Parathyroid adenoma (tissue), 2 donors: ENCODE data around the gene APBA2.

Experiments
- H2AFZ ChIP-seq: fragments of 300-600 bp; sonication (generic); one replicate; pipeline ENCODE4 v1.7.0; 2017; ENCODE audit warnings: antibody characterized with exemption, mild to moderate bottlenecking
- H3K27ac ChIP-seq: fragments of 300-600 bp; sonication (generic); one replicate; pipeline ENCODE4 v1.7.0; 2017
- H3K27me3 ChIP-seq: fragments of 300-600 bp; sonication (generic); one replicate; pipeline ENCODE4 v1.7.0; 2017; ENCODE audit warnings: low read length; ENCODE audit not compliant: control insufficient read depth, insufficient read depth
- H3K36me3 ChIP-seq: fragments of 300-600 bp; sonication (generic); one replicate; pipeline ENCODE4 v1.7.0; 2017; ENCODE audit warnings: low read length; ENCODE audit not compliant: control insufficient read depth, insufficient read depth
- H3K4me1 ChIP-seq: fragments of 300-600 bp; sonication (generic); one replicate; pipeline ENCODE4 v1.7.0; 2017; ENCODE audit warnings: control low read depth
- H3K4me2 ChIP-seq: fragments of 300-600 bp; sonication (generic); one replicate; pipeline ENCODE4 v1.7.0; 2017; ENCODE audit warnings: low read length
- H3K4me3 ChIP-seq: fragments of 300-600 bp; sonication (generic); one replicate; pipeline ENCODE4 v1.7.0; 2017; ENCODE audit warnings: low read depth, low read length
- H3K79me2 ChIP-seq: fragments of 300-600 bp; sonication (generic); one replicate; pipeline ENCODE4 v1.7.0; 2017; ENCODE audit warnings: control low read depth
- H3K9ac ChIP-seq: fragments of 300-600 bp; sonication (generic); one replicate; pipeline ENCODE4 v1.7.0; 2017; ENCODE audit warnings: mild to moderate bottlenecking
- H3K9me3 ChIP-seq: fragments of 300-600 bp; sonication (generic); one replicate; pipeline ENCODE4 v1.7.0; 2017; ENCODE audit warnings: low read length; ENCODE audit not compliant: control insufficient read depth
- TF ChIP-seq, protein P1 (sequence below): fragments of 300-600 bp; sonication (generic); IDR thresholded peaks from one replicate; pipeline ENCODE4 v1.7.0; 2017; ENCODE audit warnings: antibody characterized with exemption, mild to moderate bottlenecking
- donor health status: primary hyperparathyroidism.

Gene APBA2

DNA sequence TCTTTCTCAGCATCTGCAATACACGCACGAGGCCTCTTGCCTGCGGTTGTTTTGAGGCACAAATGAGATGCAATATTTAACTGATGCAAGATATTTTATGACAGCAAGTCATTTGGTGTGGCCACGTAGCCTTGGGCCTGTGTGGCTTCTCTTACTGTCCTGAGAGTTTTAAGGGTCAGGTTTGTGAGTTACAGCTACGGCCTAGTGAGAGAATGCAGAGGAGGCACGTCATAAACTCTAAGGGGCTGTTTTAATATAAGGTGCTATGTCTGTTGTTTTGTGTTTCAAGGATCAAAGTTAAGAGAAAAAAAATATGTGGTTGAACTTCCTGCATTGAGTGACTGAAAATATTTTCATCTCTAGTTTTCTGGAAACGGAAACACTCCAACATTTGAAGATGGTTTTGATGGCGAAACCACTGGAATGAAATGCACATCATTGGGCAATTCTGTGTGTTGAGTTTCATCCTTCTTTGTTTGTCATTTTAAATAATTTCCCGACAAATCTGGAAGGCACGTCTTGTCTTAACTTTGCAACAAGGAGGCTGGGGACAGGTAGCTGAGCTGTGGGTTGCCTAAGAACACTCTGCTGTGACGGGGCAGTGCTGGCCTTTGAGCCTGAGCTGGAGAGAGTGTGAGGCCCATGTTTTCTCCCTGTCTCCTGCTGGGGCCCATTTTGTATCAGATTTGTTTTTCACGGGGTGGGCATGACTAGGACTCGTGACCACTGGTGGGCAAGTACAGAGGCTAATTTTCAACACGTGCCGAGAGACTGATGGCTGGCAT lies 5.1 kb downstream of the APBA2 start:
- H3K79me2 ChIP-seq = no peaks in the 10 kb centered on the region

DNA sequence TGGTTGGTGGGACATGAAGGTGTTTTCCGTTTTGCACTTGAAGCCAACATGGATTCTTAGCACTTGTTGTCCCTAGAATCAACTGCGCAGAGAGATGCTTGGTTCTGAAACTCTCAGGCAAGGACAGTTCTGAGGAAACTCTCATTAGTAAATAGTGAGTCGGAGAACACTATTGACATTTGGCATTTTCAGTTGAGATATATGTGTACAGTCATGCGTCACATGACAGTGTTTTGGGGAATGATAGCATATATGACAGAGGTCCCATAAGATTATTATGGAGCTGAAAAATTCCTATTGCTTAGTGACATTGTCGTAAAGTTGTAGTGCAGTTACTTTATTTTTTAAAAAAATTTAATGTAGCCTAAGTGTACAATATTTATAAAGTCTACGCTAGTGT lies 5.8 kb downstream of the APBA2 start:
- H3K36me3 ChIP-seq = no peaks in the 10 kb centered on the region
- no peaks in the 10 kb centered on the region for H3K79me2 ChIP-seq
- TF ChIP-seq, protein P1, sequence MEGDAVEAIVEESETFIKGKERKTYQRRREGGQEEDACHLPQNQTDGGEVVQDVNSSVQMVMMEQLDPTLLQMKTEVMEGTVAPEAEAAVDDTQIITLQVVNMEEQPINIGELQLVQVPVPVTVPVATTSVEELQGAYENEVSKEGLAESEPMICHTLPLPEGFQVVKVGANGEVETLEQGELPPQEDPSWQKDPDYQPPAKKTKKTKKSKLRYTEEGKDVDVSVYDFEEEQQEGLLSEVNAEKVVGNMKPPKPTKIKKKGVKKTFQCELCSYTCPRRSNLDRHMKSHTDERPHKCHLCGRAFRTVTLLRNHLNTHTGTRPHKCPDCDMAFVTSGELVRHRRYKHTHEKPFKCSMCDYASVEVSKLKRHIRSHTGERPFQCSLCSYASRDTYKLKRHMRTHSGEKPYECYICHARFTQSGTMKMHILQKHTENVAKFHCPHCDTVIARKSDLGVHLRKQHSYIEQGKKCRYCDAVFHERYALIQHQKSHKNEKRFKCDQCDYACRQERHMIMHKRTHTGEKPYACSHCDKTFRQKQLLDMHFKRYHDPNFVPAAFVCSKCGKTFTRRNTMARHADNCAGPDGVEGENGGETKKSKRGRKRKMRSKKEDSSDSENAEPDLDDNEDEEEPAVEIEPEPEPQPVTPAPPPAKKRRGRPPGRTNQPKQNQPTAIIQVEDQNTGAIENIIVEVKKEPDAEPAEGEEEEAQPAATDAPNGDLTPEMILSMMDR = no peak
- no peak overlapping the region for H3K9ac ChIP-seq
- H3K9me3 ChIP-seq = no peaks in the 10 kb centered on the region
- H3K4me1 ChIP-seq = no peaks in the 10 kb centered on the region
- H3K27ac ChIP-seq = no peak overlapping the region
- no peak overlapping the region for H3K4me3 ChIP-seq
- no peak overlapping the region for H2AFZ ChIP-seq
- H3K4me2 ChIP-seq = no peak overlapping the region
- H3K27me3 ChIP-seq = no peaks in the 10 kb centered on the region

More for the DNA sequence above, 5.1 kb downstream of the APBA2 start:
- Histone ChIP-seq H3K9me3 (no peaks in the 10 kb centered on the region), H2AFZ (no peak overlapping the region), H3K4me1 (no peaks in the 10 kb centered on the region), H3K4me2 (no peak overlapping the region), H3K27me3 (no peaks in the 10 kb centered on the region), H3K27ac (no peak overlapping the region), H3K4me3 (no peak overlapping the region), H3K36me3 (no peaks in the 10 kb centered on the region), H3K9ac (no peak overlapping the region)
- TF ChIP-seq, protein P1 = no peak

DNA sequence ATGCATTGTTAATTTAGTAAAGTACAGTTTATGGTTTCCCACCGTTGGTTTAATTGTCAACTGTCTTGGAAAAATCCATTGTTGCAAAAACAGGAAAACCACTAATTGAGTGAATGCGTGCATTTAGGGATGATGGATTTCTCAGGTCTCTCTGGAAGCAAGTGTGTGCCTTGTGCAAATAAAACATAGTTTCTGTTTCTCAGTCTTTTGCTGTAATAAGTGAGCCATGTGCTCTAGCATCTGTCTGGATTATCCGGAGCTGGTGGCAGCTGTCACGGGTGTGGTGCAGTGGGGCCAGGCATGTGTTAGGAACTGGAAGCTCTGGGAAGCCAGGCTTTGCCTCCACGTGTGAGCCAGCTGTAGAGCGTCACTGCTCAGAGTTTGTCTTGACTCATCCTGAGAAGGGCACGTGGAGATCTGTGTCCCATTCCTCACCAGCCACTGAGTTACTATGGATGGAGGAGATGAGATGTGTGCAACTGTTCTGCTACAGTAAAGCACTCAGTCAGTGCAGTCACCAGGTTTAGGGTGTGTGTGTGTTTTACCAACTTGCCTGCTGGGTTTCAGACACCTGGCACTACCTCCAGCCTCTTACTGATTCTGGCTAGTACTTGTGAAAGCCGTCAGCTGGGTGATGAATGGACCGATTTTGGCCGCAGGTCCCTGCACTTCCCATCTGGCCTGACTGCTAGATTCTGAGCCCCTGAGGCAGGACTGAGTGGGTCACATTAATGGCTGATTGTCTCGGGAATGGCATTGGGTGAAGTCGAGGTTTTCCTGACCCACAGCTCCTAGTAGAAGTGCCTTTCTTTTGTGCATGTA lies 7.2 kb downstream of the APBA2 start:
- H3K9me3 ChIP-seq = no peaks in the 10 kb centered on the region
- no peak overlapping the region for H3K4me3 ChIP-seq
- H3K36me3 ChIP-seq = no peaks in the 10 kb centered on the region
- no peak overlapping the region for H3K27ac ChIP-seq
- TF ChIP-seq, protein P1 = no peak
- H3K9ac ChIP-seq = no peak overlapping the region
- no peaks in the 10 kb centered on the region for H3K79me2 ChIP-seq
- H3K4me1 ChIP-seq = no peaks in the 10 kb centered on the region
- no peaks in the 10 kb centered on the region for H3K27me3 ChIP-seq
- H2AFZ ChIP-seq = no peak overlapping the region
- H3K4me2 ChIP-seq = no peak overlapping the region

DNA sequence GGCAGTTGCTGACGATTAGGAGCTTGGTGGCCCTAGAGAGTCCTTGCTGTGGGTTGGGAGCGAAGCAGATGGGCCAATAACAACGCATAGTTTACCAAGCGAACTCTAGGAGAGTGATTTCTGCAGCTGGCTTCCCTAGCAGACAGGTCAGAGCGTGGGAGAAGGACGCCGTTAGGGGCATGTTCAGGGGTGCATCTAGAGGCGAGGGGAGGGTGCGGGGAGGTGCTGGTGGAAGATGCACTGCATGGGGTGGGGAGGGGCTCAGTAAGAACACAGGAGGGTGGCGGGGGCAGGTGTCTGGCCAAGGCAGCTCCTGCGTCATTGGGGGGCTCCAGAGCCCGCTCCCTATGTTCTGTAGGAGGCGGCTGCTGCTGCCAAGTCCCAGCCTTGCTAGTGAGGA lies 8.9 kb downstream of the APBA2 start:
- TF ChIP-seq, protein P1 = no peak
- no peaks in the 10 kb centered on the region for H3K9me3 ChIP-seq
- no peaks in the 10 kb centered on the region for H3K27me3 ChIP-seq
- H3K4me3 ChIP-seq = no peak overlapping the region
- H3K27ac ChIP-seq = no peak overlapping the region
- no peak overlapping the region for H3K4me2 ChIP-seq
- H2AFZ ChIP-seq = no peak overlapping the region
- no peaks in the 10 kb centered on the region for H3K4me1 ChIP-seq
- no peaks in the 10 kb centered on the region for H3K79me2 ChIP-seq
- no peaks in the 10 kb centered on the region for H3K36me3 ChIP-seq
- no peak overlapping the region for H3K9ac ChIP-seq
